ENCODE measurements around the gene GASK1A. TPM values are rescaled to one million over a fixed set of nuclear protein-coding genes. Genes with fewer than 3 reads are reported as not detected.

Gene GASK1A
- total RNA-seq, 2 experiments from 2014 or later = not detected

GRCh38 chr3:43005253-43005652 lies 26.1 kb downstream of the GASK1A start:
- H3K27me3 Mint-ChIP-seq (ENCODE audit: low read depth) = no peaks in the 10 kb centered on the region
- H3K36me3 Mint-ChIP-seq (ENCODE audit: low read depth) = no peaks in the 10 kb centered on the region
- DNase-seq = no peak
- ChIA-PET CTCF (no interaction called here), POLR2A (no interaction called here)
- H3K4me3 Mint-ChIP-seq = no peak overlapping the region
- H3K4me1 Mint-ChIP-seq (ENCODE audit: low read depth) = no peaks in the 10 kb centered on the region
- no peak overlapping the region for H3K27ac Mint-ChIP-seq
- no peak for ATAC-seq
- peaks cover under 1% of the 10 kb centered on the region for H3K9me3 Mint-ChIP-seq (ENCODE audit: insufficient read depth)

GRCh38 chr3:43005981-43006380 lies 26.9 kb downstream of the GASK1A start:
- H3K27me3 Mint-ChIP-seq (ENCODE audit: low read depth) = no peaks in the 10 kb centered on the region
- peaks cover 7% of the 10 kb centered on the region for H3K9me3 Mint-ChIP-seq (ENCODE audit: insufficient read depth)
- CTCF ChIA-PET = no interaction called here
- no peak for DNase-seq
- no peak for ATAC-seq
- no peaks in the 10 kb centered on the region for H3K4me1 Mint-ChIP-seq (ENCODE audit: low read depth)
- no peak overlapping the region for H3K27ac Mint-ChIP-seq
- no peak overlapping the region for H3K4me3 Mint-ChIP-seq
- POLR2A ChIA-PET = no interaction called here
- H3K36me3 Mint-ChIP-seq (ENCODE audit: low read depth) = peaks cover 2% of the 10 kb centered on the region

- POLR2A ChIA-PET = no interaction called here
- ATAC-seq (no peak), DNase-seq (no peak)
- Mint-ChIP-seq H3K9me3 (ENCODE audit: insufficient read depth) (peaks cover 7% of the 10 kb centered on the region), H3K4me3 (no peak overlapping the region), H3K27ac (no peak overlapping the region), H3K4me1 (ENCODE audit: low read depth) (no peaks in the 10 kb centered on the region), H3K27me3 (ENCODE audit: low read depth) (no peaks in the 10 kb centered on the region), H3K36me3 (ENCODE audit: low read depth) (peaks cover 2% of the 10 kb centered on the region)
- CTCF ChIA-PET = interaction anchor here (1.5 kb wide), 1 partner anchor 45 kb away, joined by 4 read pairs; no protein-coding TSS in a partner anchor
Measured at GRCh38 chr3:43006825-43007224, 27.7 kb downstream of the GASK1A start.

- DNase-seq (no peak), ATAC-seq (no peak)
- ChIA-PET CTCF (interaction anchor here (1.6 kb wide), 1 partner anchor 47 kb away, joined by 4 read pairs; no protein-coding TSS in a partner anchor), POLR2A (no interaction called here)
- H3K27ac Mint-ChIP-seq = no peak overlapping the region
- no peak overlapping the region for H3K4me3 Mint-ChIP-seq
- peaks cover 7% of the 10 kb centered on the region for H3K9me3 Mint-ChIP-seq (ENCODE audit: insufficient read depth)
- H3K36me3 Mint-ChIP-seq (ENCODE audit: low read depth) = peaks cover 2% of the 10 kb centered on the region
- H3K27me3 Mint-ChIP-seq (ENCODE audit: low read depth) = no peaks in the 10 kb centered on the region
- H3K4me1 Mint-ChIP-seq (ENCODE audit: low read depth) = no peaks in the 10 kb centered on the region
Measured at GRCh38 chr3:43009547-43009946, 30.4 kb downstream of the GASK1A start.

GRCh38 chr3:43010638-43011037 lies 31.5 kb downstream of the GASK1A start:
- H3K27ac Mint-ChIP-seq = no peak overlapping the region

GRCh38 chr3:43011638-43012037 lies 32.5 kb downstream of the GASK1A start:
- Mint-ChIP-seq H3K4me3 (no peak overlapping the region), H3K4me1 (ENCODE audit: low read depth) (no peaks in the 10 kb centered on the region), H3K27me3 (ENCODE audit: low read depth) (no peaks in the 10 kb centered on the region), H3K36me3 (ENCODE audit: low read depth) (peaks cover 2% of the 10 kb centered on the region), H3K27ac (no peak overlapping the region), H3K9me3 (ENCODE audit: insufficient read depth) (peaks cover 7% of the 10 kb centered on the region)
- ChIA-PET CTCF (no interaction called here), POLR2A (no interaction called here)
- ATAC-seq (no peak), DNase-seq (no peak)

More at GRCh38 chr3:43010638-43011037, 31.5 kb downstream of the GASK1A start:
- no peaks in the 10 kb centered on the region for H3K4me1 Mint-ChIP-seq (ENCODE audit: low read depth)
- H3K9me3 Mint-ChIP-seq (ENCODE audit: insufficient read depth) = peaks cover 7% of the 10 kb centered on the region
- no peak overlapping the region for H3K4me3 Mint-ChIP-seq
- CTCF ChIA-PET = no interaction called here
- DNase-seq (no peak), ATAC-seq (no peak)
- no peaks in the 10 kb centered on the region for H3K27me3 Mint-ChIP-seq (ENCODE audit: low read depth)
- POLR2A ChIA-PET = no interaction called here
- H3K36me3 Mint-ChIP-seq (ENCODE audit: low read depth) = peaks cover 2% of the 10 kb centered on the region

GRCh38 chr3:43012174-43012573 lies 33.1 kb downstream of the GASK1A start:
- CTCF ChIA-PET = no interaction called here
- Mint-ChIP-seq H3K27ac (no peak overlapping the region), H3K4me1 (ENCODE audit: low read depth) (no peaks in the 10 kb centered on the region), H3K36me3 (ENCODE audit: low read depth) (peaks cover 2% of the 10 kb centered on the region), H3K9me3 (ENCODE audit: insufficient read depth) (peaks cover 7% of the 10 kb centered on the region), H3K27me3 (ENCODE audit: low read depth) (no peaks in the 10 kb centered on the region), H3K4me3 (no peak overlapping the region)
- POLR2A ChIA-PET = no interaction called here
- ATAC-seq (no peak), DNase-seq (no peak)

GRCh38 chr3:43013256-43013655 lies 34.1 kb downstream of the GASK1A start:
- Mint-ChIP-seq H3K4me3 (no peak overlapping the region), H3K27ac (no peak overlapping the region), H3K27me3 (ENCODE audit: low read depth) (no peaks in the 10 kb centered on the region), H3K4me1 (ENCODE audit: low read depth) (peaks cover 2% of the 10 kb centered on the region), H3K9me3 (ENCODE audit: insufficient read depth) (peaks cover 7% of the 10 kb centered on the region), H3K36me3 (ENCODE audit: low read depth) (peaks cover 5% of the 10 kb centered on the region)
- no peak for DNase-seq
- ATAC-seq = peak; percentile 11
- POLR2A ChIA-PET = no interaction called here
- CTCF ChIA-PET = no interaction called here

GRCh38 chr3:43013743-43014155 lies 34.6 kb downstream of the GASK1A start:
- H3K4me3 Mint-ChIP-seq = no peak overlapping the region
- peaks cover 7% of the 10 kb centered on the region for H3K9me3 Mint-ChIP-seq (ENCODE audit: insufficient read depth)
- no peaks in the 10 kb centered on the region for H3K27me3 Mint-ChIP-seq (ENCODE audit: low read depth)
- ChIA-PET POLR2A (no interaction called here), CTCF (no interaction called here)
- peak; percentile 49 for DNase-seq
- peaks cover 2% of the 10 kb centered on the region for H3K4me1 Mint-ChIP-seq (ENCODE audit: low read depth)
- H3K27ac Mint-ChIP-seq = no peak overlapping the region
- peaks cover 6% of the 10 kb centered on the region for H3K36me3 Mint-ChIP-seq (ENCODE audit: low read depth)
- ATAC-seq = peak; percentile 16

- H3K4me3 Mint-ChIP-seq = no peak overlapping the region
- H3K36me3 Mint-ChIP-seq (ENCODE audit: low read depth) = peaks cover 6% of the 10 kb centered on the region
- peaks cover 2% of the 10 kb centered on the region for H3K4me1 Mint-ChIP-seq (ENCODE audit: low read depth)
- POLR2A ChIA-PET = no interaction called here
- H3K9me3 Mint-ChIP-seq (ENCODE audit: insufficient read depth) = peaks cover 7% of the 10 kb centered on the region
- no peak overlapping the region for H3K27ac Mint-ChIP-seq
- DNase-seq (no peak), ATAC-seq (no peak)
- CTCF ChIA-PET = no interaction called here
- H3K27me3 Mint-ChIP-seq (ENCODE audit: low read depth) = no peaks in the 10 kb centered on the region
Measured at GRCh38 chr3:43014241-43014640, 35.1 kb downstream of the GASK1A start.

- Mint-ChIP-seq H3K27ac (no peak overlapping the region), H3K4me3 (no peak overlapping the region), H3K4me1 (ENCODE audit: low read depth) (peaks cover 2% of the 10 kb centered on the region), H3K36me3 (ENCODE audit: low read depth) (peaks cover 6% of the 10 kb centered on the region), H3K27me3 (ENCODE audit: low read depth) (no peaks in the 10 kb centered on the region), H3K9me3 (ENCODE audit: insufficient read depth) (peaks cover 7% of the 10 kb centered on the region)
- no peak for ATAC-seq
- CTCF ChIA-PET = no interaction called here
- DNase-seq = peak; percentile 41
- POLR2A ChIA-PET = no interaction called here
Measured at GRCh38 chr3:43014956-43015355, 35.8 kb downstream of the GASK1A start.

- Mint-ChIP-seq H3K9me3 (ENCODE audit: insufficient read depth) (peaks cover 3% of the 10 kb centered on the region), H3K27me3 (ENCODE audit: low read depth) (no peaks in the 10 kb centered on the region), H3K4me3 (no peak overlapping the region), H3K36me3 (ENCODE audit: low read depth) (peaks cover 6% of the 10 kb centered on the region), H3K4me1 (ENCODE audit: low read depth) (peaks cover 3% of the 10 kb centered on the region), H3K27ac (no peak overlapping the region)
- ATAC-seq = peak; percentile 8
- POLR2A ChIA-PET = no interaction called here
- CTCF ChIA-PET = no interaction called here
- DNase-seq = no peak
Measured at GRCh38 chr3:43015572-43015971, 36.5 kb downstream of the GASK1A start.

All from activated CD8-positive, alpha-beta T cell treated with anti-CD3 and anti-CD28 coated beads, Interleukin-2, amount 10 ng/mL, durations not matched to agents 7 days and 5 days (primary cell).